Myocyte (in vitro differentiated cells): ENCODE measurements around the gene CDS2. TPM values are rescaled to one million over a fixed set of nuclear protein-coding genes. Genes with fewer than 3 reads are reported as not detected.
A peak's percentile ranks its signal among the peaks of the same experiment; 100 is the strongest.

Experiments
- DNase-seq: peaks from one replicate; pipeline ENCODE4 v3.0.0-alpha.2; 2012; ENCODE audit warnings: low read depth
- total RNA-seq: library from RNA; depleted of rRNA; stranded (reverse); fragments of >200 nt; gene quantifications from 2 replicates; pipeline ENCODE4 v1.2.3, GENCODE V29; 2014

CDS2 gene
- total RNA-seq, 1 donor from 2014 or later: 43.0 TPM

GRCh38 chr20:5180933-5181332 lies 54.1 kb downstream of the CDS2 start:
- no peak for DNase-seq

GRCh38 chr20:5181492-5181891 lies 54.7 kb downstream of the CDS2 start:
- no peak for DNase-seq

- peak; percentile 84 for DNase-seq
These were observed 55.1 kb downstream of the CDS2 start for GRCh38 chr20:5181958-5182357.

GRCh38 chr20:5182615-5183254 lies 55.9 kb downstream of the CDS2 start:
- no peak for DNase-seq

- no peak for DNase-seq
These were observed 57.1 kb downstream of the CDS2 start for GRCh38 chr20:5183731-5184474.

- DNase-seq: no peak
These were observed 57.9 kb downstream of the CDS2 start for GRCh38 chr20:5184684-5185083.

GRCh38 chr20:5187122-5187521 lies 60.3 kb downstream of the CDS2 start:
- DNase-seq: no peak

GRCh38 chr20:5188736-5189135 lies 61.9 kb downstream of the CDS2 start:
- DNase-seq: no peak

- DNase-seq: no peak
These were observed 63.1 kb downstream of the CDS2 start for GRCh38 chr20:5189917-5190316.

- no peak for DNase-seq
These were observed 63.6 kb downstream of the CDS2 start for GRCh38 chr20:5190444-5190843.

GRCh38 chr20:5191829-5192569 lies 65.2 kb downstream of the CDS2 start:
- DNase-seq: peak; percentile 85

GRCh38 chr20:5192570-5193431 lies 66.0 kb downstream of the CDS2 start:
- DNase-seq: no peak

- DNase-seq: peak; percentile 23
These were observed 68.8 kb downstream of the CDS2 start for GRCh38 chr20:5195655-5196054.

- DNase-seq: no peak
These were observed 69.3 kb downstream of the CDS2 start for GRCh38 chr20:5196149-5196548.

- DNase-seq: no peak
These were observed 70.5 kb downstream of the CDS2 start for GRCh38 chr20:5197270-5197827.

- DNase-seq: no peak
These were observed 71.2 kb downstream of the CDS2 start for GRCh38 chr20:5197847-5198650.

- DNase-seq: no peak
These were observed 71.8 kb downstream of the CDS2 start for GRCh38 chr20:5198651-5198924.

- no peak for DNase-seq
These were observed 76.6 kb downstream of the CDS2 start for GRCh38 chr20:5203380-5203779.

GRCh38 chr20:5205348-5206210 lies 78.8 kb downstream of the CDS2 start:
- peak; percentile 64 for DNase-seq
